ENCODE measurements around the gene LIPC.

The LIPC gene

DNA sequence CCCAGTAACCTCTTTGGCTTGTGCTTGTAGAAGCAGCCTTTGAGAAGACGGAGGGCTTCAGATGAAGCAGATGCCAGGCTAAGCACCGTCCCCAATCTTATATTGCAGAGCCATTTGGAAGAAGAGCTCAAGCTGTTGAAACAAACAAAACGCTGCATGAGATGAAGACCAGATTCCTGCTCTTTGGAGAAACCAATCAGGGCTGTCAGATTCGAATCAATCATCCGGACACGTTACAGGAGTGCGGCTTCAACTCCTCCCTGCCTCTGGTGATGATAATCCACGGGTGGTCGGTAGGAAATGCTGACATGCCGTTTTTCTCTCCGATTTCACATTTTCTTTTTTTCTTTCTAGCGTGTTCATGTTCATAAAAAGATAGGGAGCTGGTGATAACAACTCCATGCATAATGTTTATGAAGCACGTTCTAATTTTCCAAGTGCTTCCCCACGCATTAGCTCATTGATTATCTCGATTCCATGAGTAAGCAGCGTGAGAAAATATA is 106.5 kb downstream of the LIPC start:
- no peaks in the 10 kb centered on the region for H3K27me3 ChIP-seq (ENCODE audit: insufficient read depth, low read length, poor library complexity)
- H3K9ac ChIP-seq (ENCODE audit: low read depth, low read length) = no peak overlapping the region
- no peak overlapping the region for H3K4me3 ChIP-seq (ENCODE audit: low read depth in 1 of 2, low read length in 2 of 2)
- no peaks in the 10 kb centered on the region for H3K4me1 ChIP-seq (ENCODE audit: insufficient read depth, low read length)
- H4K20me1 ChIP-seq (ENCODE audit: insufficient read depth, low read length) = no peaks in the 10 kb centered on the region
- DNase-seq = no peak
- H3K9me3 ChIP-seq (ENCODE audit: insufficient read depth, low read length, severe bottlenecking) = no peaks in the 10 kb centered on the region
- no peak overlapping the region for H3K27ac ChIP-seq (ENCODE audit: low read length)
- no peak overlapping the region for H2AFZ ChIP-seq (ENCODE audit: low read depth, low read length)
- TF ChIP-seq, protein P1, sequence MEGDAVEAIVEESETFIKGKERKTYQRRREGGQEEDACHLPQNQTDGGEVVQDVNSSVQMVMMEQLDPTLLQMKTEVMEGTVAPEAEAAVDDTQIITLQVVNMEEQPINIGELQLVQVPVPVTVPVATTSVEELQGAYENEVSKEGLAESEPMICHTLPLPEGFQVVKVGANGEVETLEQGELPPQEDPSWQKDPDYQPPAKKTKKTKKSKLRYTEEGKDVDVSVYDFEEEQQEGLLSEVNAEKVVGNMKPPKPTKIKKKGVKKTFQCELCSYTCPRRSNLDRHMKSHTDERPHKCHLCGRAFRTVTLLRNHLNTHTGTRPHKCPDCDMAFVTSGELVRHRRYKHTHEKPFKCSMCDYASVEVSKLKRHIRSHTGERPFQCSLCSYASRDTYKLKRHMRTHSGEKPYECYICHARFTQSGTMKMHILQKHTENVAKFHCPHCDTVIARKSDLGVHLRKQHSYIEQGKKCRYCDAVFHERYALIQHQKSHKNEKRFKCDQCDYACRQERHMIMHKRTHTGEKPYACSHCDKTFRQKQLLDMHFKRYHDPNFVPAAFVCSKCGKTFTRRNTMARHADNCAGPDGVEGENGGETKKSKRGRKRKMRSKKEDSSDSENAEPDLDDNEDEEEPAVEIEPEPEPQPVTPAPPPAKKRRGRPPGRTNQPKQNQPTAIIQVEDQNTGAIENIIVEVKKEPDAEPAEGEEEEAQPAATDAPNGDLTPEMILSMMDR (IDR thresholded peaks at IDR 0.05; ENCODE audit: borderline replicate concordance, extremely low read depth, low read length, poor library complexity, severe bottlenecking) = no peak
- TF ChIP-seq EZH2 (IDR thresholded peaks at IDR 0.05; ENCODE audit: borderline replicate concordance, low read depth, low read length, severe bottlenecking) = no peak
- no peaks in the 10 kb centered on the region for H3K79me2 ChIP-seq (ENCODE audit: insufficient read depth, low read length)
- no peak overlapping the region for H3K4me2 ChIP-seq (ENCODE audit: insufficient read depth, low read length)
- H3K36me3 ChIP-seq (ENCODE audit: insufficient read depth, low read length) = no peaks in the 10 kb centered on the region
- ATAC-seq (ENCODE audit: insufficient read depth, low read depth) = no peak

DNA sequence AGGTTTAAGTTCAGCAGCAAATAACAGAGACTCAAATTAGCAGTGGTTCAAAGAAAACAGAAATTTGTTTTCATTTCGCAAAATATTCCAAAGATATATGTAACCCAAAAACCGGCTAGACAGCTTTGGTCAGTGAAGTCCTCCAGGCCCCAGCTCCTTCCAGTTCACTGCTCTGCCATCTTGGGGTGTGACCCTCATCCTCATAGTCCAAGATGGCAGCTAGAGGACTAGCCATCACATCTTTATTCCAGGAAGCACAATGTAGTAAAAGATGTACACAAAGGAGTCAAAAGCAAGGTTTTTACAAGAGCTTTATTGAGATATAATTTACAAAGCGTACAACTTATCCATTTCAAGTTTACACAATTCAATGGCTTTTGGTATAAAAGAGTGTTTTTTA is 107.1 kb downstream of the LIPC start:
- H3K9me3 ChIP-seq (ENCODE audit: insufficient read depth, low read length, severe bottlenecking) = no peaks in the 10 kb centered on the region
- H3K36me3 ChIP-seq (ENCODE audit: insufficient read depth, low read length) = no peaks in the 10 kb centered on the region
- TF ChIP-seq, protein P1 (IDR thresholded peaks at IDR 0.05; ENCODE audit: borderline replicate concordance, extremely low read depth, low read length, poor library complexity, severe bottlenecking) = no peak
- TF ChIP-seq EZH2 (IDR thresholded peaks at IDR 0.05; ENCODE audit: borderline replicate concordance, low read depth, low read length, severe bottlenecking) = no peak
- no peaks in the 10 kb centered on the region for H3K27me3 ChIP-seq (ENCODE audit: insufficient read depth, low read length, poor library complexity)
- H3K4me2 ChIP-seq (ENCODE audit: insufficient read depth, low read length) = no peak overlapping the region
- ATAC-seq (ENCODE audit: insufficient read depth, low read depth) (no peak), DNase-seq (no peak)
- H4K20me1 ChIP-seq (ENCODE audit: insufficient read depth, low read length) = no peaks in the 10 kb centered on the region
- H3K27ac ChIP-seq (ENCODE audit: low read length) = no peak overlapping the region
- H3K9ac ChIP-seq (ENCODE audit: low read depth, low read length) = no peak overlapping the region
- no peak overlapping the region for H2AFZ ChIP-seq (ENCODE audit: low read depth, low read length)
- H3K79me2 ChIP-seq (ENCODE audit: insufficient read depth, low read length) = no peaks in the 10 kb centered on the region
- no peak overlapping the region for H3K4me3 ChIP-seq (ENCODE audit: low read depth in 1 of 2, low read length in 2 of 2)
- no peaks in the 10 kb centered on the region for H3K4me1 ChIP-seq (ENCODE audit: insufficient read depth, low read length)

DNA sequence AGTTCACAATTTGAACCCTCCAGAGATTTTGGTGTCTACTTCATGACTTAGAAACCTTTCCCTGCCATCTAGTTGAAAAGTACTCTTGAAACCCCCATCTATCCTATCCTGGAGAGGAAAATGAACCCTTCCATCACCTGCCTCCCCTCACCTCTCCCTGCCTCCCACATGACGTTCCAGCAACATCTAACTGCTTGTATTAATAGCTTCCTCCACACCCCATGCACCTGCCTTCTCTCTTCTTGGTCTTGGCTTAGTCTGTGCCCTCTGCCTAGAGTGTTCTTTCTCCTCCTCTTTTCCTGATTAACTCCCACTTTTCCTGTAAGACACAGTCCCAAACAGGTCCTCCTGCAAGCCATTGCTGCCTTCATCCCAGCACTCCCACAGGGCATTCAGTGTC is 107.8 kb downstream of the LIPC start:
- Histone ChIP-seq H3K27ac (ENCODE audit: low read length) (no peak overlapping the region), H3K79me2 (ENCODE audit: insufficient read depth, low read length) (no peaks in the 10 kb centered on the region), H3K9me3 (ENCODE audit: insufficient read depth, low read length, severe bottlenecking) (no peaks in the 10 kb centered on the region), H3K27me3 (ENCODE audit: insufficient read depth, low read length, poor library complexity) (no peaks in the 10 kb centered on the region), H4K20me1 (ENCODE audit: insufficient read depth, low read length) (no peaks in the 10 kb centered on the region), H2AFZ (ENCODE audit: low read depth, low read length) (no peak overlapping the region), H3K4me1 (ENCODE audit: insufficient read depth, low read length) (peaks cover 2% of the 10 kb centered on the region), H3K9ac (ENCODE audit: low read depth, low read length) (no peak overlapping the region), H3K4me3 (ENCODE audit: low read depth in 1 of 2, low read length in 2 of 2) (no peak overlapping the region), H3K36me3 (ENCODE audit: insufficient read depth, low read length) (no peaks in the 10 kb centered on the region), H3K4me2 (ENCODE audit: insufficient read depth, low read length) (no peak overlapping the region)
- TF ChIP-seq EZH2 (IDR thresholded peaks at IDR 0.05; ENCODE audit: borderline replicate concordance, low read depth, low read length, severe bottlenecking) = no peak
- TF ChIP-seq, protein P1 (IDR thresholded peaks at IDR 0.05; ENCODE audit: borderline replicate concordance, extremely low read depth, low read length, poor library complexity, severe bottlenecking) = no peak
- DNase-seq = no peak
- no peak for ATAC-seq (ENCODE audit: insufficient read depth, low read depth)

Data from DND-41 (cell line).